Type B pancreatic cell (in vitro differentiated cells): ENCODE measurements around the gene ITGA2B. TPM values are rescaled to one million over a fixed set of nuclear protein-coding genes. Genes with fewer than 3 reads are reported as not detected.

Source experiments
- DNase-seq: peaks from one replicate; pipeline ENCODE4 v3.0.0; 2021; ENCODE audit warnings: mixed read lengths; ENCODE audit not compliant: unreplicated experiment; ENCODE audit errors: extremely low spot score
- H3K27ac Mint-ChIP-seq: 2 replicates; pipeline ENCODE4 v1.8.0; 2021; ENCODE audit warnings: mild to moderate bottlenecking, mixed read lengths
- H3K27me3 Mint-ChIP-seq: 2 replicates; pipeline ENCODE4 v1.8.0; 2021; ENCODE audit warnings: mixed read lengths
- H3K36me3 Mint-ChIP-seq: 2 replicates; pipeline ENCODE4 v1.8.0; 2021; ENCODE audit warnings: mixed read lengths
- H3K4me1 Mint-ChIP-seq: one replicate; pipeline ENCODE4 v1.8.0; 2021; ENCODE audit warnings: mixed read lengths; ENCODE audit not compliant: unreplicated experiment
- H3K4me3 Mint-ChIP-seq: 2 replicates; pipeline ENCODE4 v1.8.0; 2021; ENCODE audit warnings: mild to moderate bottlenecking, mixed read lengths
- H3K9me3 Mint-ChIP-seq: 2 replicates; pipeline ENCODE4 v1.8.0; 2021; ENCODE audit warnings: mixed read lengths
- CTCF ChIP-seq: fragments of 200-600 bp; sonication (generic); conservative IDR thresholded peaks from 2 replicates; pipeline ENCODE4 v1.5.0; 2021; ENCODE audit warnings: antibody characterized with exemption, mild to moderate bottlenecking
- total RNA-seq: library from RNA; stranded (reverse); gene quantifications from 2 replicates; pipeline ENCODE4 v1.2.1, GENCODE V29; 2021; ENCODE audit warnings: low replicate concordance

ITGA2B gene
- total RNA-seq, 1 donor from 2014 or later: 8.8 TPM

- H3K36me3 Mint-ChIP-seq: peaks cover 15% of the 10 kb centered on the region
- H3K27ac Mint-ChIP-seq: no peak overlapping the region
- H3K4me3 Mint-ChIP-seq: no peak overlapping the region
- no peak for TF ChIP-seq CTCF
- H3K27me3 Mint-ChIP-seq: no peaks in the 10 kb centered on the region
- no peak for DNase-seq
- H3K4me1 Mint-ChIP-seq: no peaks in the 10 kb centered on the region
- H3K9me3 Mint-ChIP-seq: no peaks in the 10 kb centered on the region
These were observed 19.3 kb upstream of the ITGA2B start for GRCh38 chr17:44408786-44409185.

- no peak for TF ChIP-seq CTCF
- no peaks in the 10 kb centered on the region for H3K4me1 Mint-ChIP-seq
- H3K4me3 Mint-ChIP-seq: no peak overlapping the region
- no peaks in the 10 kb centered on the region for H3K9me3 Mint-ChIP-seq
- H3K27me3 Mint-ChIP-seq: no peaks in the 10 kb centered on the region
- DNase-seq: no peak
- H3K36me3 Mint-ChIP-seq: peaks cover 25% of the 10 kb centered on the region
- H3K27ac Mint-ChIP-seq: no peak overlapping the region
These were observed 13.2 kb upstream of the ITGA2B start for GRCh38 chr17:44402564-44403172.

- no peak overlapping the region for H3K27ac Mint-ChIP-seq
- no peak overlapping the region for H3K4me3 Mint-ChIP-seq
- no peaks in the 10 kb centered on the region for H3K4me1 Mint-ChIP-seq
- TF ChIP-seq CTCF: peak; percentile 70
- no peaks in the 10 kb centered on the region for H3K27me3 Mint-ChIP-seq
- DNase-seq: no peak
- H3K9me3 Mint-ChIP-seq: no peaks in the 10 kb centered on the region
- peaks cover 25% of the 10 kb centered on the region for H3K36me3 Mint-ChIP-seq
These were observed 10.9 kb upstream of the ITGA2B start for GRCh38 chr17:44400226-44400847.

GRCh38 chr17:44398692-44399691, 9.5 kb upstream of the ITGA2B start:
- H3K4me3 Mint-ChIP-seq: no peak overlapping the region
- no peak for TF ChIP-seq CTCF
- H3K27ac Mint-ChIP-seq: no peak overlapping the region
- peaks cover 22% of the 10 kb centered on the region for H3K36me3 Mint-ChIP-seq
- no peaks in the 10 kb centered on the region for H3K27me3 Mint-ChIP-seq
- H3K4me1 Mint-ChIP-seq: no peaks in the 10 kb centered on the region
- H3K9me3 Mint-ChIP-seq: no peaks in the 10 kb centered on the region
- DNase-seq: peak; percentile 56

- Mint-ChIP-seq H3K4me1 (no peaks in the 10 kb centered on the region), H3K27ac (no peak overlapping the region), H3K27me3 (no peaks in the 10 kb centered on the region), H3K36me3 (peaks cover 22% of the 10 kb centered on the region), H3K9me3 (no peaks in the 10 kb centered on the region), H3K4me3 (no peak overlapping the region)
- peak; percentile 50 for DNase-seq
- no peak for TF ChIP-seq CTCF
These were observed 8.3 kb upstream of the ITGA2B start for GRCh38 chr17:44397479-44398440.
